ENCODE measurements around the gene SH3BGRL3.
"Not testable (repeated sequence)": the region's sequence is repeated elsewhere in the genome, so short reads cannot be mapped to it uniquely, and the experiment has no call there.

Gene SH3BGRL3

GRCh38 chr1:26318338-26319064 lies 38.6 kb downstream of the SH3BGRL3 start:
- DNase-seq: no peak

- DNase-seq: no peak
Observed at GRCh38 chr1:26320896-26321295, 41.0 kb downstream of the SH3BGRL3 start.

- peak; percentile 42 to 80 (median 75) for DNase-seq
Observed at GRCh38 chr1:26321315-26322041, 41.6 kb downstream of the SH3BGRL3 start.

- no peak for DNase-seq
Observed at GRCh38 chr1:26322042-26322331, 42.1 kb downstream of the SH3BGRL3 start.

GRCh38 chr1:26323382-26323781 lies 43.5 kb downstream of the SH3BGRL3 start:
- no peak for DNase-seq

GRCh38 chr1:26324550-26324949 lies 44.7 kb downstream of the SH3BGRL3 start:
- no peak for DNase-seq

- DNase-seq: peak in 2 of 3 experiments; percentile 89 to 94
Observed at GRCh38 chr1:26327956-26328362, 48.1 kb downstream of the SH3BGRL3 start.

- DNase-seq: peak in 2 of 3 experiments; percentile 16 to 50
Observed at GRCh38 chr1:26328597-26328996, 48.7 kb downstream of the SH3BGRL3 start.

- DNase-seq: not testable (repeated sequence)
Observed at GRCh38 chr1:26329380-26329779, 49.5 kb downstream of the SH3BGRL3 start.

- peak in 1 of 3 experiments; percentile 9 for DNase-seq
Observed at GRCh38 chr1:26330276-26330675, 50.4 kb downstream of the SH3BGRL3 start.
